ENCODE measurements around the gene CTNNA3.

CTNNA3 gene

GRCh38 chr10:66714741-66715140, 981.3 kb downstream of the CTNNA3 start:
- DNase-seq (ENCODE audit: extremely low read depth in 1 of 2, low read depth in 1 of 2), result no peak

- DNase-seq (ENCODE audit: extremely low read depth in 1 of 2, low read depth in 1 of 2), result no peak
Observed at GRCh38 chr10:66713387-66713786, 982.6 kb downstream of the CTNNA3 start.

GRCh38 chr10:66698069-66698468, 997.9 kb downstream of the CTNNA3 start:
- DNase-seq (ENCODE audit: extremely low read depth in 1 of 2, low read depth in 1 of 2), result no peak

- no peak for DNase-seq (ENCODE audit: extremely low read depth in 1 of 2, low read depth in 1 of 2)
Observed at GRCh38 chr10:66695046-66695445, 1000.9 kb downstream of the CTNNA3 start.

GRCh38 chr10:66684581-66684980, 1011.4 kb downstream of the CTNNA3 start:
- DNase-seq (ENCODE audit: extremely low read depth in 1 of 2, low read depth in 1 of 2), result no peak

GRCh38 chr10:66680886-66681285, 1015.1 kb downstream of the CTNNA3 start:
- DNase-seq (ENCODE audit: extremely low read depth in 1 of 2, low read depth in 1 of 2), result no peak

- no peak for DNase-seq (ENCODE audit: extremely low read depth in 1 of 2, low read depth in 1 of 2)
Observed at GRCh38 chr10:66678521-66678920, 1017.5 kb downstream of the CTNNA3 start.

- no peak for DNase-seq (ENCODE audit: extremely low read depth in 1 of 2, low read depth in 1 of 2)
Observed at GRCh38 chr10:66673071-66673470, 1022.9 kb downstream of the CTNNA3 start.

GRCh38 chr10:66671562-66671961, 1024.4 kb downstream of the CTNNA3 start:
- DNase-seq (ENCODE audit: extremely low read depth in 1 of 2, low read depth in 1 of 2), result no peak

- DNase-seq (ENCODE audit: extremely low read depth in 1 of 2, low read depth in 1 of 2), result no peak
Observed at GRCh38 chr10:66671064-66671463, 1024.9 kb downstream of the CTNNA3 start.

GRCh38 chr10:66656499-66656898, 1039.5 kb downstream of the CTNNA3 start:
- DNase-seq (ENCODE audit: extremely low read depth in 1 of 2, low read depth in 1 of 2), result no peak

- no peak for DNase-seq (ENCODE audit: extremely low read depth in 1 of 2, low read depth in 1 of 2)
Observed at GRCh38 chr10:66654861-66655260, 1041.1 kb downstream of the CTNNA3 start.

- no peak for DNase-seq (ENCODE audit: extremely low read depth in 1 of 2, low read depth in 1 of 2)
Observed at GRCh38 chr10:66651308-66652082, 1044.5 kb downstream of the CTNNA3 start.

GRCh38 chr10:66649626-66650025, 1046.4 kb downstream of the CTNNA3 start:
- no peak for DNase-seq (ENCODE audit: extremely low read depth in 1 of 2, low read depth in 1 of 2)

GRCh38 chr10:66642217-66642616, 1053.8 kb downstream of the CTNNA3 start:
- DNase-seq (ENCODE audit: extremely low read depth in 1 of 2, low read depth in 1 of 2), result no peak

GRCh38 chr10:66639371-66639770, 1056.6 kb downstream of the CTNNA3 start:
- no peak for DNase-seq (ENCODE audit: extremely low read depth in 1 of 2, low read depth in 1 of 2)

- DNase-seq (ENCODE audit: extremely low read depth in 1 of 2, low read depth in 1 of 2), result no peak
Observed at GRCh38 chr10:66637273-66638036, 1058.5 kb downstream of the CTNNA3 start.

GRCh38 chr10:66629996-66630395, 1066.0 kb downstream of the CTNNA3 start:
- DNase-seq (ENCODE audit: extremely low read depth in 1 of 2, low read depth in 1 of 2), result no peak

- no peak for DNase-seq (ENCODE audit: extremely low read depth in 1 of 2, low read depth in 1 of 2)
Observed at GRCh38 chr10:66627156-66627555, 1068.8 kb downstream of the CTNNA3 start.

GRCh38 chr10:66625709-66626590, 1070.0 kb downstream of the CTNNA3 start:
- DNase-seq (ENCODE audit: extremely low read depth in 1 of 2, low read depth in 1 of 2), result no peak

- DNase-seq (ENCODE audit: extremely low read depth in 1 of 2, low read depth in 1 of 2), result no peak
Observed at GRCh38 chr10:66622050-66622449, 1073.9 kb downstream of the CTNNA3 start.

All from stimulated activated CD8-positive, alpha-beta memory T cell treated with anti-CD3 and anti-CD28 coated beads, Interleukin-7, amount 100 ng/mL, for 48 hours (primary cell).